ENCODE data around the gene MOGAT3. TPM values are rescaled to one million over a fixed set of nuclear protein-coding genes. Genes with fewer than 3 reads are reported as not detected.
A peak's percentile ranks its signal among the peaks of the same experiment; 100 is the strongest.

The MOGAT3 gene
- total RNA-seq, 1 experiment from 2014 or later = 0.81 TPM

- TF ChIP-seq ZNF263 (CRISPR knock-in tag; IDR thresholded peaks at IDR 0.05; ENCODE audit: low read depth) (no peak), GABPB1 (CRISPR knock-in tag; IDR thresholded peaks at IDR 0.05) (no peak), TEAD1 (CRISPR knock-in tag; IDR thresholded peaks at IDR 0.05) (no peak), NR1H2 (CRISPR knock-in tag; IDR thresholded peaks at IDR 0.05) (no peak), ATF1 (CRISPR knock-in tag; IDR thresholded peaks at IDR 0.05) (no peak)
Measured at GRCh38 chr7:101180130-101180755, 20.6 kb downstream of the MOGAT3 start, which contains the start of gene NAT16 (continued).

DNA sequence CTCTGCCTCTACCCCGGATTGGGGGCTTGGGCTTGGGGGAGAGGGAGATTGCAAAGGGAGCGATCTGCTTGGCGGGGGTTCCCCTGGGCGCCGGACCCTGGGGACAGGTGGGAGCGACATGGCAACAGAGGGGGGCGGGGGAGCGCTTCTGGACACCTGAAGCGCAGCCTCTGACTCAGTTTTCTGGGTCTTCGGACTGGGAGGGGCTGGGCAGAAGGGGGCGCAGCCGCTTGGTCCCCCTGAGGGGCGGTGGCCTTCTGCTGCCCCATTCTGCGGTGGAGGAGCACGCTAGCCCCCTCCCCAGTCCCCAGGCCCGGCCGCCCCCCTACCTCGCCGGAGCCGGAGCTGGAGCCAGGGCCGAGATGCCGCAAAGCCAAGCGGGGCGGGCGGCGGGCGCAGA lies 21.1 kb downstream of the MOGAT3 start:
- peaks cover 15% of the 10 kb centered on the region for H3K4me1 Mint-ChIP-seq
- ChIA-PET POLR2A (no interaction called here), CTCF (interaction anchor here (0.9 to 3.1 kb wide), 5 partner anchors 13 to 103 kb away, joined by 3 to 31 read pairs (median 4); partner anchors contain the start of gene VGF)
- H3K36me3 Mint-ChIP-seq = no peaks in the 10 kb centered on the region
- TF ChIP-seq FOXK1 (CRISPR knock-in tag; IDR thresholded peaks at IDR 0.05) (no peak), SOX15 (CRISPR knock-in tag; IDR thresholded peaks at IDR 0.05) (no peak), RORB (CRISPR knock-in tag; IDR thresholded peaks at IDR 0.05) (no peak), JUN (CRISPR knock-in tag; IDR thresholded peaks at IDR 0.05) (no peak), HMGA2 (CRISPR knock-in tag; IDR thresholded peaks at IDR 0.05) (no peak), E2F1 (CRISPR knock-in tag; IDR thresholded peaks at IDR 0.05) (no peak), GTF2I (CRISPR knock-in tag; conservative IDR thresholded peaks at IDR 0.05) (no peak), ZNF317 (CRISPR knock-in tag; IDR thresholded peaks at IDR 0.05; ENCODE audit: borderline replicate concordance, low read depth) (no peak), ETV6 (CRISPR knock-in tag; IDR thresholded peaks at IDR 0.05) (no peak), RELA (CRISPR knock-in tag; IDR thresholded peaks at IDR 0.05; ENCODE audit: borderline replicate concordance) (no peak)
- no peak overlapping the region for H3K27ac Mint-ChIP-seq
- peak overlapping the region; percentile 73 for H3K4me3 Mint-ChIP-seq
- H3K9me3 Mint-ChIP-seq = no peaks in the 10 kb centered on the region
- H3K27me3 Mint-ChIP-seq (ENCODE audit: low read depth) = peaks cover 80% of the 10 kb centered on the region
- DNase-seq (ENCODE audit: low spot score) = peak; percentile 30
- ATAC-seq = no peak; the same call in 1 of the 2 replicates

GRCh38 chr7:101179117-101179516 lies 21.7 kb downstream of the MOGAT3 start:
- DNase-seq (ENCODE audit: low spot score) (peak; percentile 43), ATAC-seq (peak; percentile 4; the same call in 1 of the 2 replicates)
- POLR2A ChIA-PET = interaction anchor here (0.6 to 0.7 kb wide), 2 partner anchors 65 to 92 kb away, joined by 4 to 10 read pairs; no protein-coding TSS in a partner anchor
- Mint-ChIP-seq H3K36me3 (no peaks in the 10 kb centered on the region), H3K9me3 (no peaks in the 10 kb centered on the region), H3K27ac (no peak overlapping the region), H3K4me1 (peaks cover 18% of the 10 kb centered on the region), H3K4me3 (peak overlapping the region; percentile 73), H3K27me3 (ENCODE audit: low read depth) (peaks cover 84% of the 10 kb centered on the region)
- TF ChIP-seq CREB1 (CRISPR knock-in tag; IDR thresholded peaks at IDR 0.05) (no peak), ESRRA (CRISPR knock-in tag; IDR thresholded peaks at IDR 0.05; ENCODE audit: borderline replicate concordance) (no peak), E2F4 (CRISPR knock-in tag; IDR thresholded peaks at IDR 0.05; ENCODE audit: borderline replicate concordance, low read depth) (no peak), JUN (CRISPR knock-in tag; IDR thresholded peaks at IDR 0.05) (no peak), GTF2I (CRISPR knock-in tag; conservative IDR thresholded peaks at IDR 0.05) (no peak), IRF1 (CRISPR knock-in tag; IDR thresholded peaks at IDR 0.05) (no peak), ZNF423 (CRISPR knock-in tag; IDR thresholded peaks at IDR 0.05) (no peak)
- TF ChIP-seq, protein P1, sequence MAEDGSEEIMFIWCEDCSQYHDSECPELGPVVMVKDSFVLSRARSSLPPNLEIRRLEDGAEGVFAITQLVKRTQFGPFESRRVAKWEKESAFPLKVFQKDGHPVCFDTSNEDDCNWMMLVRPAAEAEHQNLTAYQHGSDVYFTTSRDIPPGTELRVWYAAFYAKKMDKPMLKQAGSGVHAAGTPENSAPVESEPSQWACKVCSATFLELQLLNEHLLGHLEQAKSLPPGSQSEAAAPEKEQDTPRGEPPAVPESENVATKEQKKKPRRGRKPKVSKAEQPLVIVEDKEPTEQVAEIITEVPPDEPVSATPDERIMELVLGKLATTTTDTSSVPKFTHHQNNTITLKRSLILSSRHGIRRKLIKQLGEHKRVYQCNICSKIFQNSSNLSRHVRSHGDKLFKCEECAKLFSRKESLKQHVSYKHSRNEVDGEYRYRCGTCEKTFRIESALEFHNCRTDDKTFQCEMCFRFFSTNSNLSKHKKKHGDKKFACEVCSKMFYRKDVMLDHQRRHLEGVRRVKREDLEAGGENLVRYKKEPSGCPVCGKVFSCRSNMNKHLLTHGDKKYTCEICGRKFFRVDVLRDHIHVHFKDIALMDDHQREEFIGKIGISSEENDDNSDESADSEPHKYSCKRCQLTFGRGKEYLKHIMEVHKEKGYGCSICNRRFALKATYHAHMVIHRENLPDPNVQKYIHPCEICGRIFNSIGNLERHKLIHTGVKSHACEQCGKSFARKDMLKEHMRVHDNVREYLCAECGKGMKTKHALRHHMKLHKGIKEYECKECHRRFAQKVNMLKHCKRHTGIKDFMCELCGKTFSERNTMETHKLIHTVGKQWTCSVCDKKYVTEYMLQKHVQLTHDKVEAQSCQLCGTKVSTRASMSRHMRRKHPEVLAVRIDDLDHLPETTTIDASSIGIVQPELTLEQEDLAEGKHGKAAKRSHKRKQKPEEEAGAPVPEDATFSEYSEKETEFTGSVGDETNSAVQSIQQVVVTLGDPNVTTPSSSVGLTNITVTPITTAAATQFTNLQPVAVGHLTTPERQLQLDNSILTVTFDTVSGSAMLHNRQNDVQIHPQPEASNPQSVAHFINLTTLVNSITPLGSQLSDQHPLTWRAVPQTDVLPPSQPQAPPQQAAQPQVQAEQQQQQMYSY (CRISPR knock-in tag; IDR thresholded peaks at IDR 0.05) = peak; percentile 54; the same call in 1 of the 2 replicates
- CTCF ChIA-PET = interaction anchor here (0.6 to 6.9 kb wide), 8 partner anchors 8 to 56 kb away, joined by 3 to 78 read pairs (median 4); partner anchors contain the start of genes SERPINE1 and VGF
